ENCODE results near the gene SLC17A9. TPM values are rescaled to one million over a fixed set of nuclear protein-coding genes. Genes with fewer than 3 reads are reported as not detected.

SLC17A9 gene
- total and polyA plus RNA-seq, 2 donors (not counting 1 experiment from before 2014, with no cell fraction given): 33.0 to 141 TPM

- H3K4me3 Mint-ChIP-seq: no peak overlapping the region
- Histone ChIP-seq H3K9me3 (ENCODE audit: control extremely low read depth in 1 of 3, control insufficient read depth in 2 of 3, insufficient read depth in 1 of 3, low read length in 2 of 3) (no peaks in the 10 kb centered on the region), H2AFZ (ENCODE audit: insufficient read depth, low read depth, low read length, poor library complexity, severe bottlenecking) (no peak overlapping the region), H3K36me3 (replicated peaks in 1 of 2; ENCODE audit: control extremely low read depth in 1 of 2, control insufficient read depth in 1 of 2, extremely low read depth in 1 of 2, insufficient read depth in 2 of 2, low read length in 1 of 2) (peaks cover 0 to 27% of the 10 kb centered on the region in 2 experiments), H3K27ac (ENCODE audit: low read length in 2 of 2) (peak overlapping the region in 1 of 2 donors; percentile 27), H3K4me1 (ENCODE audit: control insufficient read depth in 2 of 2, insufficient read depth in 2 of 2, low read length in 2 of 2) (peaks cover 36 to 55% of the 10 kb centered on the region in 2 donors), H3K27me3 (replicated peaks in 1 of 4; ENCODE audit: control extremely low read depth in 1 of 4, control insufficient read depth in 3 of 4, insufficient read depth in 4 of 4, low read length in 3 of 4) (no peaks in the 10 kb centered on the region), H3K4me2 (replicated peaks; ENCODE audit: low read depth, low read length, poor library complexity, severe bottlenecking) (no peak overlapping the region), H4K20me1 (ENCODE audit: control insufficient read depth, insufficient read depth, low read length, poor library complexity, severe bottlenecking) (peaks cover 41% of the 10 kb centered on the region), H3K9ac (ENCODE audit: low read length) (no peak overlapping the region), H3K79me2 (ENCODE audit: control insufficient read depth, insufficient read depth, low read length) (peaks cover 78% of the 10 kb centered on the region), H3K4me3 (ENCODE audit: control extremely low read depth in 1 of 5, extremely low read depth in 1 of 5, insufficient read depth in 1 of 5, low read depth in 2 of 5, low read length in 4 of 5) (no peak overlapping the region)
- H3K4me1 Mint-ChIP-seq: peaks cover 53% of the 10 kb centered on the region
- no peaks in the 10 kb centered on the region for H3K27me3 Mint-ChIP-seq
- ChIA-PET CTCF (interaction anchor here (0.8 to 3.5 kb wide), 8 partner anchors 12 to 55 kb away, joined by 3 to 24 read pairs (median 4); no protein-coding TSS in a partner anchor), POLR2A (interaction anchor here (2.7 kb wide), 1 partner anchor 18 kb away, joined by 42 read pairs; the partner anchor contains the start of gene GID8)
- WGBS (ENCODE audit: insufficient coverage): 89% methylated on average over 21 of the region's 23 CpGs
- DNase-seq: no peak
- intact Hi-C loops (cut with micrococcal nuclease): loop anchor here (2.0 to 10.0 kb wide), 4 partner anchors 49 to 939 kb away; partner anchors contain the start of genes BHLHE23, DNAJC5 and MRGBP
- peak overlapping the region; percentile 10 for H3K27ac Mint-ChIP-seq
- H3K9me3 Mint-ChIP-seq (ENCODE audit: insufficient read depth): no peaks in the 10 kb centered on the region
- no peak for ATAC-seq (ENCODE audit: low read depth)
- TF ChIP-seq CTCF (IDR thresholded peaks at IDR 0.05) (no peak), EZH2 (IDR thresholded peaks at IDR 0.05; ENCODE audit: borderline replicate concordance, insufficient read depth, low read depth, low read length, poor library complexity, severe bottlenecking) (no peak)
These were observed 3.2 kb downstream of the SLC17A9 start for GRCh38 chr20:62955519-62956386.

All from B cell (primary cell).